Stomach (tissue), 9 donors: Measurements from ENCODE around the gene INTS1. TPM values are rescaled to one million over a fixed set of nuclear protein-coding genes. Genes with fewer than 3 reads are reported as not detected.

ENCODE experiments used
- DNase-seq, 2 donors: peaks; one replicate each; pipeline versions ENCODE4 v3.0.0 to v3.0.0-alpha.2; 2013 to 2019
- H3K27ac ChIP-seq, 5 donors: fragments of 200-600 bp in 4 of 5; sonication (generic) in 4 of 5; one replicate each; pipeline ENCODE4 v1.5.1; 2013 to 2019; ENCODE audit warnings: mild to moderate bottlenecking in 1 of 5, moderate library complexity in 1 of 5
- H3K27me3 ChIP-seq, 3 donors: fragments of 200-600 bp; sonication (generic); one replicate each; pipeline ENCODE4 v1.5.1; 2017 to 2019; ENCODE audit warnings: mixed run types in 1 of 3
- H3K36me3 ChIP-seq, 4 donors: fragments of 200-600 bp; sonication (generic); 1 replicate in 3 of 4; 2 replicates in 1 of 4; pipeline ENCODE4 v1.5.1; 2016 to 2019
- H3K4me1 ChIP-seq, 4 donors: fragments of 200-600 bp; sonication (generic); one replicate each; pipeline ENCODE4 v1.5.1; 2016 to 2019
- H3K4me3 ChIP-seq, 4 donors: fragments of 200-600 bp; sonication (generic) in 3 of 4; one replicate each; pipeline ENCODE4 v1.5.1; 2016 to 2019; ENCODE audit warnings: mild to moderate bottlenecking in 1 of 4
- H3K9me3 ChIP-seq, 4 donors: fragments of 200-600 bp; sonication (generic); one replicate each; pipeline ENCODE4 v1.5.1; 2016 to 2019
- CTCF ChIP-seq, 7 experiments: fragments of 450-650 bp in 4 of 7; fragments of 200-600 bp in 3 of 7; sonication (generic) in 3 of 7; IDR thresholded peaks; one replicate each; pipeline ENCODE4 v1.5.1; 2016 to 2019; ENCODE audit warnings: antibody characterized with exemption in 7 of 7, control low read depth in 2 of 7, mild to moderate bottlenecking in 1 of 7
- EP300 ChIP-seq: sonication (generic); formaldehyde crosslinking; IDR thresholded peaks from one replicate; pipeline ENCODE4 v1.6.1; 2017; ENCODE audit warnings: antibody characterized with exemption
- POLR2A ChIP-seq, 4 donors: fragments of 450-650 bp; IDR thresholded peaks; one replicate each; pipeline ENCODE4 v1.6.1; 2016; ENCODE audit warnings: antibody characterized with exemption in 4 of 4, control low read depth in 2 of 4, mild to moderate bottlenecking in 1 of 4, moderate library complexity in 1 of 4
- POLR2AphosphoS5 ChIP-seq, 3 donors: sonication (generic); formaldehyde crosslinking; IDR thresholded peaks; one replicate each; pipeline ENCODE4 v1.6.1; 2016; ENCODE audit warnings: antibody characterized with exemption in 3 of 3
- WGBS, 5 donors: extraction: QIAGEN DNeasy Blood & Tissue Kit in 3 of 5; methylation state at CpG; one replicate each; pipeline versions ENCODE4 v1.1.5 to v1.1.7; 2013 to 2018; 5-methylcytosine and 5-hydroxymethylcytosine counted together
- intact Hi-C: fragments of 100-400 bp; cut with DNase I; formaldehyde crosslinking; loops from one replicate; pipeline ENCODE4 v1.15.1; 2023; ENCODE audit warnings: low total_unique reads
- polyA plus RNA-seq, 3 donors: library from polyadenylated mRNA; stranded (reverse); fragments of 200-250 nt; gene quantifications; one replicate each; pipeline ENCODE4 v1.2.3, GENCODE V29; 2013
- total RNA-seq, 5 donors: library from RNA; depleted of rRNA; stranded (reverse); fragments of >200 nt; gene quantifications; one replicate each; pipeline versions ENCODE4 v1.1.0 to v1.2.3, GENCODE V29; 2014 to 2016
- donor health status: healthy with polysubstance abuse.
- donor health status: Bipolar disorder and iron deficiency.
- donor health status: healthy.

Gene INTS1
- total and polyA plus RNA-seq, 8 donors = 24.4 to 724 (median 56.2) TPM

DNA sequence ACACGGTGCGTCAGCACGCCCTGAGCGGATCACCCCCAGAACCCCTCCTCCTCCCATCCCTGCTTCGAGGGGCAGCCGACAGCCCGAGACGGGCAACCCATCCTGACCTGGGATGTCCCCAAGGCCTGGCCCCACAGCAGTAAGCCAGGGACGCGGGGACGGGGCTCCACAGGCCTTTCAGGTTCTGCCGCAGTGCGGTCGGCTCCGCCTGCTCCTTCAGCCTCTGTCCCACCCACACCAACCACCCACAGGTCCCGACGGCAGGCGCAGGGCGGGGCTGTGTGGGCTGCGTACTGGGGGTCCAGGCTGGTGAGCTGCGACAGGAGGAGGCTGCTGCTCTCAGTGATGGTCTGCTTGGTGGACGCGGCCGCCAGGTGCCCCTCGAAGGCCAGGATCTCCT is 16.7 kb downstream of the INTS1 start:
- Histone ChIP-seq H3K4me1 (no peaks in the 10 kb centered on the region), H3K36me3 (peaks cover 83 to 100% (median 100%) of the 10 kb centered on the region in 4 donors), H3K9me3 (no peaks in the 10 kb centered on the region), H3K27ac (no peak overlapping the region), H3K4me3 (no peak overlapping the region), H3K27me3 (no peaks in the 10 kb centered on the region)
- 90 to 94% (median 92%) methylated on average over 21 to 25 of the region's 25 CpGs for WGBS, 5 donors
- intact Hi-C loops = no loop called here
- TF ChIP-seq POLR2AphosphoS5 (IDR thresholded peaks at IDR 0.05) (no peak), CTCF (IDR thresholded peaks at IDR 0.05) (no peak), POLR2A (IDR thresholded peaks at IDR 0.05) (no peak), EP300 (no peak)
- DNase-seq = no peak

GRCh38 chr7:1486571-1486970 is 17.6 kb downstream of the INTS1 start:
- Histone ChIP-seq H3K36me3 (peaks cover 83 to 100% (median 100%) of the 10 kb centered on the region in 4 donors), H3K4me3 (no peak overlapping the region), H3K27me3 (no peaks in the 10 kb centered on the region), H3K4me1 (no peaks in the 10 kb centered on the region), H3K9me3 (no peaks in the 10 kb centered on the region), H3K27ac (no peak overlapping the region)
- WGBS, 5 donors = 91 to 96% (median 95%) methylated on average over 15 to 23 of the region's 23 CpGs
- TF ChIP-seq POLR2AphosphoS5 (IDR thresholded peaks at IDR 0.05) (no peak), EP300 (no peak), POLR2A (IDR thresholded peaks at IDR 0.05) (no peak), CTCF (IDR thresholded peaks at IDR 0.05) (no peak)
- intact Hi-C loops = no loop called here
- no peak for DNase-seq

GRCh38 chr7:1485156-1485555 is 19.0 kb downstream of the INTS1 start:
- peaks cover 88 to 100% (median 100%) of the 10 kb centered on the region in 4 donors for H3K36me3 ChIP-seq
- 90 to 98% (median 97%) methylated on average over 11 to 19 of the region's 19 CpGs; no CpG with 5 or more reads in 1 of the 5 donors for WGBS, 5 donors
- no peaks in the 10 kb centered on the region for H3K4me1 ChIP-seq
- no peak overlapping the region for H3K4me3 ChIP-seq
- H3K9me3 ChIP-seq = no peaks in the 10 kb centered on the region
- no peak for DNase-seq
- H3K27ac ChIP-seq = no peak overlapping the region
- no peak for TF ChIP-seq POLR2AphosphoS5 (IDR thresholded peaks at IDR 0.05)
- H3K27me3 ChIP-seq = no peaks in the 10 kb centered on the region
- intact Hi-C loops = no loop called here

- H3K36me3 ChIP-seq = peaks cover 87 to 100% (median 100%) of the 10 kb centered on the region in 4 donors
- no peaks in the 10 kb centered on the region for H3K27me3 ChIP-seq
- no peaks in the 10 kb centered on the region for H3K4me1 ChIP-seq
- intact Hi-C loops = no loop called here
- no peak for TF ChIP-seq POLR2AphosphoS5 (IDR thresholded peaks at IDR 0.05)
- TF ChIP-seq CTCF (IDR thresholded peaks at IDR 0.05) = no peak
- TF ChIP-seq EP300 = no peak
- no peak for TF ChIP-seq POLR2A (IDR thresholded peaks at IDR 0.05)
- H3K9me3 ChIP-seq = no peaks in the 10 kb centered on the region
- no peak overlapping the region for H3K27ac ChIP-seq
- no peak overlapping the region for H3K4me3 ChIP-seq
- no peak for DNase-seq
- 87 to 96% (median 90%) methylated on average over 10 to 12 of the region's 12 CpGs for WGBS, 5 donors
Observed at GRCh38 chr7:1484569-1484968, 19.6 kb downstream of the INTS1 start.

DNA sequence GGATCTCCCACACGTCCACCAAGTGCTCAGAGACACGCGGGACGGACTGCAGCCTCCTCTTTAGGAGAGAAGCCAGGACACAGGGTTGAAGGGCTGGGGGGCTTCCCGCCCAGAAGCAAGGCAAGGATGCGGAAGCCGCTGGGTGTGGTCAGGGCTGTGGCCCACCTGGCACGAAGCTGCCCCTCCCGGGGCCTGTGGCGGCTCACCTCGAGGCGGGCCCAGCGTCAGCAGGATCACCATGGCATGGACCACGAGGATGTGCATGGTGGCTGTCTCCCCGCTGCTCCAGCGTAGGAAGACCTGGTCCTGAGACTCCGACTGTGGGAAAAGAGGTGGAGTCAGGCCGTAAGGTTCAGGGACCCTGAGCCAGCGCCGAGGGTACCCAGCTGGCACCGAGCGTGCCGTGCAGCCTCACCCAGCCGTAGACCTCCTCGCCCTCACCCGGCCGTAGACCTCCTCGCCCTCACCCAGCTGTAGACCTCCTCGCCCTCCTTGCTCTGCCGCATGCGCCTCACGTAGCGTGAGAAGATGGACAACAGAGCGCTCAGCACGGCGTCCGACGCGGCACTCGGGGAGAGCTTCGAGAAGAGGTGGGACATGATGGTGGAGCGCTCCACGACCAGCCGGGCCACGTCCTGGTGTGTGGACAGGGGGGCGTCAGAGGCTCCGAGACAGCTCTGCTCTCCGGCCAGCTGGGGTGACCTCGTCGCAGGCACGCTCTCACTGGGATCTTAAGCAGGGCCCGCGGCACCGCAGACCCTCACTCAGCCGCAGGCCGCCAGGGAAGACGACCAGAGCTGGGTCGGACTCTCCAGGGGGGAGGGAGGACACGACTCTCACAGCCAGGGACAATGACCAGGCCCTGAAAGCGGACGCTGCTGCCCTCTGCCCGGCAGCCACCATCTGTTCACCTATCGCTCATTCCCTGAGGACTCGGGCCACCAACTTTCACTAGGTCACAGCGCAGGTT is 20.4 kb downstream of the INTS1 start:
- H3K36me3 ChIP-seq = peaks cover 82 to 100% (median 100%) of the 10 kb centered on the region in 4 donors
- no peak for TF ChIP-seq EP300
- no peak for TF ChIP-seq POLR2A (IDR thresholded peaks at IDR 0.05)
- no peak for TF ChIP-seq POLR2AphosphoS5 (IDR thresholded peaks at IDR 0.05)
- no peak for TF ChIP-seq CTCF (IDR thresholded peaks at IDR 0.05)
- H3K27ac ChIP-seq = no peak overlapping the region
- intact Hi-C loops = no loop called here
- no peak for DNase-seq
- H3K9me3 ChIP-seq = no peaks in the 10 kb centered on the region
- H3K4me1 ChIP-seq = no peaks in the 10 kb centered on the region
- no peaks in the 10 kb centered on the region for H3K27me3 ChIP-seq
- WGBS, 5 donors = 94 to 95% (median 94%) methylated on average over 40 to 65 of the region's 65 CpGs
- H3K4me3 ChIP-seq = no peak overlapping the region
